MM.1S (cell line): ENCODE results near the gene GRAPL.
"Not testable (repeated sequence)": the region's sequence is repeated elsewhere in the genome, so short reads cannot be mapped to it uniquely, and the experiment has no call there.

Source experiments
- DNase-seq: peaks from one replicate; pipeline ENCODE4 v3.0.0-alpha.2; 2015
- H2AFZ ChIP-seq: fragments of 300-600 bp; sonication (generic); 2 replicates; pipeline ENCODE4 v1.6.0; 2016; ENCODE audit warnings: antibody characterized with exemption, low read length
- H3F3A ChIP-seq: fragments of 300-600 bp; sonication (generic); 2 replicates; pipeline ENCODE4 v1.6.1; 2016; ENCODE audit warnings: mild to moderate bottlenecking, antibody characterized with exemption, low read length, moderate library complexity, mixed read lengths; ENCODE audit not compliant: insufficient read depth
- H3K27ac ChIP-seq: fragments of 300-600 bp; sonication (generic); 2 replicates; pipeline ENCODE4 v1.5.1; 2016; ENCODE audit warnings: mild to moderate bottlenecking, low read length
- H3K27me3 ChIP-seq: fragments of 300-600 bp; sonication (generic); replicated peaks from 2 replicates; pipeline ENCODE4 v1.6.0; 2016; ENCODE audit warnings: low read length; ENCODE audit not compliant: insufficient read depth
- H3K36me3 ChIP-seq: fragments of 300-600 bp; sonication (generic); replicated peaks from 2 replicates; pipeline ENCODE4 v1.6.1; 2016; ENCODE audit warnings: mild to moderate bottlenecking, low read length, mixed read lengths; ENCODE audit not compliant: insufficient read depth
- H3K4me1 ChIP-seq: fragments of 300-600 bp; sonication (generic); 2 replicates; pipeline ENCODE4 v1.6.1; 2016; ENCODE audit warnings: low read length, mixed read lengths
- H3K4me2 ChIP-seq: fragments of 300-600 bp; sonication (generic); 2 replicates; pipeline ENCODE4 v1.6.0; 2016; ENCODE audit warnings: low read depth, low read length
- H3K4me3 ChIP-seq: fragments of 300-600 bp; sonication (generic); 2 replicates; pipeline ENCODE4 v1.5.1; 2016; ENCODE audit warnings: low read length, mixed read lengths
- H3K79me2 ChIP-seq: fragments of 300-600 bp; sonication (generic); 2 replicates; pipeline ENCODE4 v1.6.1; 2016; ENCODE audit warnings: mixed run types, low read length, mixed read lengths
- H3K9ac ChIP-seq: fragments of 300-600 bp; sonication (generic); 2 replicates; pipeline ENCODE4 v1.6.1; 2016; ENCODE audit warnings: low read length, mixed read lengths
- H3K9me2 ChIP-seq: fragments of 300-600 bp; sonication (generic); replicated peaks from 2 replicates; pipeline ENCODE4 v1.6.1; 2016; ENCODE audit warnings: mild to moderate bottlenecking, low read length, mixed read lengths; ENCODE audit not compliant: insufficient read depth
- H3K9me3 ChIP-seq: fragments of 300-600 bp; sonication (generic); replicated peaks from 2 replicates; pipeline ENCODE4 v1.6.1; 2016; ENCODE audit warnings: mild to moderate bottlenecking, low read length, mixed read lengths; ENCODE audit not compliant: insufficient read depth
- H4K20me1 ChIP-seq: fragments of 300-600 bp; sonication (generic); 2 replicates; pipeline ENCODE4 v1.6.1; 2016; ENCODE audit warnings: mild to moderate bottlenecking, low read length, moderate library complexity, mixed read lengths; ENCODE audit not compliant: insufficient read depth

GRAPL gene

DNA sequence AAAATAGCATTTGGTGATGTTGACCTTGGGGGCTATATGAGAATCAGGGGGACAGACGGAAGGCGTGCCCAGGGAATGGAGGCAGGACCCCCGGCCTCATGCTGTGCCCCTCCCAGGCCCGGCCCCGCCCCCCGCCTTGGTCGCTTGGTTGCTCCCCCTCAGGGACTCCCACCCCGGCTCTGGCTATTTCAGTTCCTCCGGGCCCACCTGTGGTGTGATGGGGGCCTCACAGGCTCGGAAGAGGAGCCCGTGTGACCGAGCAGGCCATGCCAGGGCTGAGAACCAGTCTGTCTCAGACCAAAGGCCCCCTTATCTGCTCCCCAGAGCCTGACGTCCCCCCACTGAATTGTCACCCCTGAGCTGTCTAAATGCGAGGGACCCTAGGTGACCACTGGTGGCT is 4.4 kb downstream of the GRAPL start:
- H3K27me3 ChIP-seq, DNase-seq, H2AFZ ChIP-seq, H3K9me3 ChIP-seq, H3K79me2 ChIP-seq, H4K20me1 ChIP-seq, H3K4me2 ChIP-seq, H3K9me2 ChIP-seq, H3K4me3 ChIP-seq, H3F3A ChIP-seq, H3K27ac ChIP-seq, H3K4me1 ChIP-seq, H3K36me3 ChIP-seq, H3K9ac ChIP-seq: not testable (repeated sequence)

DNA sequence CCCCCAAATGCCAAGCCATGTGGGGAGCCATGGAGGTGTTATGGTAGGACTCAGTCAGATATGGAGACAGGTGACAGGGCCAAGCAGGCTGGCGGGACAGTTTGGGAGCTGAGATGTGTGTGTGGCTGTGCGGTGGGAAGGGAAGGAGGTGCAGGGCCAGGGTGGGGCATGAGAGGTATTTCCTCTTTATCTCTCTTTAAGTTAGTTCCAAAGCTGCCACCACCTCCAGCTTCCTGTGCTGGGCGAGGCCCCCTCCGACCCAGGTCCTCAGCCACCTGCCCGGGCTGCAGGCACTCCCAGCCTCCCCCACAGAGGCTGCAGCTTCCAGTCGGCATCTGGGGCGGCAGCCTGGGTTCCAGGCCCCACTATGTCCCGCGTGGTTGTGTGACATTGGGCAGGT is 6.4 kb downstream of the GRAPL start:
- not testable (repeated sequence) for H3K4me2 ChIP-seq, H3K27me3 ChIP-seq, H3K79me2 ChIP-seq, H3K9me3 ChIP-seq, DNase-seq, H3K36me3 ChIP-seq, H3F3A ChIP-seq, H3K9ac ChIP-seq, H2AFZ ChIP-seq, H3K4me1 ChIP-seq, H3K9me2 ChIP-seq, H3K4me3 ChIP-seq, H3K27ac ChIP-seq, H4K20me1 ChIP-seq

DNA sequence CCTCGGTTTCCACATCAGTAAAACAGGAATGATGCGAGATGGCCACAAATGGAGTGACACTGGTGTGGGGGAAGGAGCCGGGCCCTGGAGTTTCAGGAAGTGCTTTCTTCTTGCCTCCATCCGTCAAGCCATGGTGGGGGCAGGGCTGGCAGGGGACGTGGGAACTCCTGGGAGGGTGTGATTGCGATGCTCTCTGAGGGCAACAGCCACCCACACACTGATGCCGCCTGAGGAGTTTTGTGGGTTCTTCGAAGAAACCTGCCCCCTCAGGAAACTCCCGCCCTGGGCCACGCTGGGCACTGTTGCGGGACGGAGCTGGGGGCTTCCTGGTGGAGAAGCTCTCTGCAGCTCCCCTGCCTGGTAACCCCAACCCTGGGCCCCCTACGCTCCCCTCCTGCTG is 8.0 kb downstream of the GRAPL start:
- not testable (repeated sequence) for H3K27me3 ChIP-seq, H3K4me2 ChIP-seq, H3K9ac ChIP-seq, H3K27ac ChIP-seq, H3K9me3 ChIP-seq, H3K79me2 ChIP-seq, H3K36me3 ChIP-seq, H2AFZ ChIP-seq, H3K4me1 ChIP-seq, DNase-seq, H3K9me2 ChIP-seq, H3F3A ChIP-seq, H3K4me3 ChIP-seq, H4K20me1 ChIP-seq

DNA sequence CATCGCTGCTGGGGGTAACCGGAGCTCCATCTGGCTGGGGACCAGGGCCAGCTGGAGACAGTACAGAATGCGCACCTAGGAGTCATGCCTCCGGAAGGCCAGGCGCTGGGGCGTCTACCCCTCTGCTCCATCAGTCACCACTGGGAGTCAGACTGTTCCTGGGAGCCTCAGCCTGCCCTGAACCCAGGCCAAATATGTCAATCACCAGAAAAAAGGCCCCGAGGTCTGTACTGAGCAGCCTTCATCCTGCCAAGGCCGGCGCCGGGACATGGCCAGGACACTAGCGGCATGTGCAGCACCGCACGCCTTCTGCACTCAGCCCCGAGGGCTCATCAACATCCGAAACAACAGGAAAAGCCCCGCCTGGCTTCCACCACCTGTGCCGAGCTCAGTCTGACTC is 8.7 kb downstream of the GRAPL start:
- H3K27ac ChIP-seq, H3K9me3 ChIP-seq, H3K9ac ChIP-seq, H3K27me3 ChIP-seq, H2AFZ ChIP-seq, H3K79me2 ChIP-seq, H3K4me3 ChIP-seq, H3K4me1 ChIP-seq, DNase-seq, H3F3A ChIP-seq, H4K20me1 ChIP-seq, H3K36me3 ChIP-seq, H3K4me2 ChIP-seq, H3K9me2 ChIP-seq: not testable (repeated sequence)

DNA sequence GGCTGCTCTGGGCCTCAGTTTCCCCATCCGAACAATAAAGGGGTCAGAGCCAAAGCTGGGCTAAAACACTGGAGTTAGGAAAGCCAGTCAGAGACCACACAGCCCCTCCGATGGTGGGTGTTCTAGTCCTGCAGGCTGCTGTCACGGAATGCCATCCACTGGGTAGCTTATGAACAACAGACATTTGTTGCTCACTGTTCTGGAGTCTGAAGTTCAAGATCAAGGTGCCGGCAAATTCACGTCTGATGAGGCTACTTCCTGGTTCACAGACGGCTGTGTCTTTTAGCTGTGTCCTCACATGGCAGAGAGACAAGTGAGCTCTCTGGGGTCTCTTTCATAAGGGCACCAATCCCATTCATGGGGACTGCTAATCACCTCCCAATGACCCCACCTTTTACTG is 9.2 kb downstream of the GRAPL start:
- not testable (repeated sequence) for H3K4me3 ChIP-seq, H3K27me3 ChIP-seq, H3K9me3 ChIP-seq, H4K20me1 ChIP-seq, DNase-seq, H3K4me1 ChIP-seq, H3K36me3 ChIP-seq, H2AFZ ChIP-seq, H3K27ac ChIP-seq, H3K9ac ChIP-seq, H3K9me2 ChIP-seq, H3K4me2 ChIP-seq, H3K79me2 ChIP-seq, H3F3A ChIP-seq

DNA sequence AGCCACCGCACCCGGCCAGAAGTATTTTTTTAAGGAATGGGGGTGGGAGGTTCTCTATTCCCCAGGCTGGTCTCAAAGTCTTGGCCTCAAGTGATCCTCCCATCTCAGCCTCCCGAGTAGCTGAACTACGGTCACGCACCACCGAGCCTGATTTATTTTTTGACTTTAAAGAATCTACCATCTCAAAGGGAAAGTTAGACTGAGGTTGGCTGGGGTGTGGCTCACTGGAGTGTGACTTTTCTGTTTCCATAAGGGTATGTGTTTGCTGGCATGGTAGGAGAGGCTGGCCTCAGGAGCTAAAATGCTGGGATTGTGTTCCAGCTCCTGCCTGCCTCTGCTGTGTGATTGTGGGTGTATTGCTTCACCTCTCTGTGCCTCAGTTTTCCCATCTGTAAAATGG is 10.6 kb downstream of the GRAPL start:
- not testable (repeated sequence) for H3K4me3 ChIP-seq, H3K9me3 ChIP-seq, H3K4me1 ChIP-seq, H3K4me2 ChIP-seq, H2AFZ ChIP-seq, H3K27me3 ChIP-seq, H3K9me2 ChIP-seq, H3K36me3 ChIP-seq, H4K20me1 ChIP-seq, H3K9ac ChIP-seq, H3K79me2 ChIP-seq, H3F3A ChIP-seq, DNase-seq, H3K27ac ChIP-seq

DNA sequence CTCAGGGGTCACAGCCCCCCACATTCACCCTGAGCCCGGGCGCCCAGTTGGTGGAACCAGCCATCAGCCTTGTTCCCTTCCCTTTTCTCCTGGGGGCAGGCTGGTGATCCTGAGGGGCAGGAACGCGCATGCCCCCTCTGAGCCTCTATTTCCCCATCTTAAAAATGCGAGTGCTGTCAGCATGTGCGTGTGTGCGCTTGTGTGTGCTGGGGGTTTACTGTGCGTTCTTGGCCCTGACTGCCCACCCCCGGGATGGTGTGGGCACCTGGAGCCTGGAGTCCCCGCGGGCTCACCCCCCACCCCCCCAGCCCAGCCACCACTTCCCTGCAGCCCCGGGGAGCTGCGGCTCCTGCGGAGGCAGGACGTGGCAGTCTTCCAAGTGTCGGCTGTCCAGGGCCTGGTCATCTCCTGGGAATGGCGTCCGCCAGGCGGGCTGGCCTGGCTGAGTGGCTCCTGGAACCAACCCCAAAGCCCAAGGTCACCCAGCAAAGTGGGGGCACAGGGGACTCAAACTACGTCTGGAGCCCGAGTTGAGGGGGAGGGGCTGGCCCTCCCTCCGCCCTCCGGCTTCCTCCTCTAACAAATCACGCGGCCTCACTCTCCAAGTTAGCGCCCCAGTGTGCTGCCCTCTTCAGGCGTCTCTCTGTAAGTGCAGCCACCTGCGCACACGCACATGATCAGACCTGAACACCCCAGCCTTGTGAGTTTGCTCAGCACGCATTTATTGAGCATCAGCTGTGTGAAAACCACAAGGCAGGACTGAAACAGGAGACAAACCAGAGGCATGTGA is 14.2 kb downstream of the GRAPL start:
- not testable (repeated sequence) for H3K9ac ChIP-seq, H3K79me2 ChIP-seq, DNase-seq, H3K4me3 ChIP-seq, H3K36me3 ChIP-seq, H3K9me2 ChIP-seq, H3K4me1 ChIP-seq, H3K27me3 ChIP-seq, H3K27ac ChIP-seq, H2AFZ ChIP-seq, H3K4me2 ChIP-seq, H3F3A ChIP-seq, H4K20me1 ChIP-seq, H3K9me3 ChIP-seq

DNA sequence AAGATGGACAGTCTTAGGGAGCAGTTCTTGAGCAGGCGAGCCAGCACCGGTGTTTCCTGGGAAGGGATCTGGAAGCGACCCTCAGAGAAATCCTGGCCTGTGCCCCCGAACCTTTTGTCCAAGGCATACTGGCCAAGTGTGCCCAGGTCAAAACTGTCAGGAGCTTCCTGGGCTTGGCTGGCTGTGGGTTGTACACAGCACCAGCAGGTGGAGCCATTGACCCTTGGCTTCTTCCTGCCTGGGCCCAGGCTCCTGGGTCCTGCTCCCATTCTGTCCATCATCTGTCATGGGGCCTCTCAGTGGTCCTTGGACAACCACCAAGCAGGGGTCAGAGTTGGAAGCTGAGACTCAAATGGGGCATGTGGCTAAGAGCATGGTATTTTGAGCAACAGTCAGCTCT is 15.0 kb downstream of the GRAPL start:
- not testable (repeated sequence) for DNase-seq, H3K27me3 ChIP-seq, H4K20me1 ChIP-seq, H3K9ac ChIP-seq, H3K79me2 ChIP-seq, H3K9me2 ChIP-seq, H3K4me3 ChIP-seq, H3K4me1 ChIP-seq, H3F3A ChIP-seq, H3K36me3 ChIP-seq, H3K4me2 ChIP-seq, H3K9me3 ChIP-seq, H2AFZ ChIP-seq, H3K27ac ChIP-seq
